HCT116 (cell line): ENCODE measurements around the gene KHSRP. TPM values are rescaled to one million over a fixed set of nuclear protein-coding genes. Genes with fewer than 3 reads are reported as not detected.
A peak's percentile ranks its signal among the peaks of the same experiment; 100 is the strongest.

Source experiments
- ATAC-seq: fragments of 200-7000 bp; cut with Tn5 transposase; 2 replicates; pipeline ENCODE4 v1.9.1; 2020; ENCODE audit warnings: mild to moderate bottlenecking, moderate library complexity
- BruUV-seq: library from RNA; stranded (reverse); fragments of 400-500 nt; replicated peaks from 2 replicates; lab custom pipeline; 2021; lab: Mats Ljungman, UMichigan
- CTCF ChIA-PET: fragments of 300-600 bp; sonication (Branson Sonifier 250); formaldehyde crosslinking; loops from one replicate; lab custom pipeline; 2021; ENCODE audit warnings: antibody characterized with exemption; lab: Charles Lee
- POLR2A ChIA-PET: fragments of 300-600, 350-600 bp; sonication (Branson Sonifier 250); formaldehyde crosslinking; loops from one replicate; lab custom pipeline; 2021; ENCODE audit warnings: antibody characterized with exemption; lab: Charles Lee
- RAD21 ChIA-PET, 2 experiments: fragments of 300-600 bp; sonication (Branson Sonifier 250); formaldehyde crosslinking; loops; one replicate each; lab custom pipeline; 2023; ENCODE audit warnings: low total read pairs in 2 of 2; ENCODE audit not compliant: uncharacterized antibody in 2 of 2, unreplicated experiment in 2 of 2, low non-redundant PET in 1 of 2; lab: Charles Lee
- DNase-seq: peaks from one replicate; pipeline ENCODE4 v3.0.0-alpha.2; 2010; ENCODE audit warnings: low read depth, low spot score
- H2AFZ ChIP-seq: fragments of 200-600 bp; shearing (Covaris generic), sonication (generic); 2 replicates; pipeline ENCODE4 v1.6.1; 2017; ENCODE audit warnings: low read depth, mixed run types, mixed read lengths, antibody characterized with exemption, low read length; ENCODE audit not compliant: poor library complexity, severe bottlenecking
- H3K27ac ChIP-seq: 2 replicates; pipeline ENCODE4 v1.5.1; 2012; ENCODE audit warnings: low read depth, low read length
- H3K27me3 ChIP-seq: fragments of 200-600 bp; sonication (generic); 2 replicates; pipeline ENCODE4 v1.6.1; 2016; ENCODE audit warnings: mixed run types, low read length, mixed read lengths; ENCODE audit not compliant: insufficient read depth
- H3K36me3 ChIP-seq, 2 experiments: fragments of 200-500 bp in 1 of 2; fragments of 200-600 bp in 1 of 2; sonication (Bioruptor generic) in 1 of 2; sonication (generic) in 1 of 2; 2 replicates each; pipeline versions ENCODE4 v1.5.1 to v1.6.1; 2014 to 2016; ENCODE audit warnings: low read length in 2 of 2, inconsistent platforms in 1 of 2, mixed read lengths in 1 of 2, mixed run types in 1 of 2; ENCODE audit not compliant: insufficient read depth in 2 of 2, control insufficient read depth in 1 of 2
- H3K4me1 ChIP-seq, 2 experiments: fragments of 200-600 bp in 1 of 2; sonication (generic) in 1 of 2; 2 replicates each; pipeline versions ENCODE4 v1.5.1 to v1.6.1; 2012 to 2017; ENCODE audit warnings: low read length in 2 of 2, inconsistent platforms in 1 of 2, mild to moderate bottlenecking in 1 of 2, mixed read lengths in 1 of 2, mixed run types in 1 of 2, moderate library complexity in 1 of 2; ENCODE audit not compliant: insufficient read depth in 2 of 2, control insufficient read depth in 1 of 2
- H3K4me2 ChIP-seq: fragments of 200-600 bp; sonication (generic); 2 replicates; pipeline ENCODE4 v1.6.1; 2017; ENCODE audit warnings: mixed run types, low read length, mixed read lengths
- H3K4me3 ChIP-seq, 2 experiments: fragments of 200-600 bp in 1 of 2; sonication (generic) in 1 of 2; replicated peaks in 1 of 2; 2 replicates each; pipeline ENCODE4 v1.5.1; 2011 to 2016; ENCODE audit warnings: low read length in 2 of 2, control low read depth in 1 of 2, low read depth in 1 of 2, mild to moderate bottlenecking in 1 of 2, mixed read lengths in 1 of 2, mixed run types in 1 of 2
- H3K79me2 ChIP-seq: fragments of 200-600 bp; sonication (generic); 2 replicates; pipeline ENCODE4 v1.6.1; 2017; ENCODE audit warnings: mild to moderate bottlenecking, mixed run types, low read length, moderate library complexity, mixed read lengths; ENCODE audit not compliant: insufficient read depth
- H3K9ac ChIP-seq: fragments of 200-600 bp; sonication (generic); 2 replicates; pipeline ENCODE4 v1.6.1; 2016; ENCODE audit warnings: low read length, mixed read lengths
- H3K9me2 ChIP-seq: fragments of 200-600 bp; sonication (generic), shearing (Covaris generic); 2 replicates; pipeline ENCODE4 v1.6.1; 2017; ENCODE audit warnings: mixed run types, mild to moderate bottlenecking, moderate library complexity; ENCODE audit not compliant: insufficient read depth
- H3K9me3 ChIP-seq, 2 experiments: fragments of 200-500 bp in 1 of 2; fragments of 200-600 bp in 1 of 2; sonication (Bioruptor generic) in 1 of 2; sonication (generic) in 1 of 2; 2 replicates each; pipeline ENCODE4 v1.6.1; 2014 to 2017; ENCODE audit warnings: low read length in 2 of 2, mixed read lengths in 2 of 2, inconsistent platforms in 1 of 2, low read depth in 1 of 2, mild to moderate bottlenecking in 1 of 2, mixed run types in 1 of 2, moderate library complexity in 1 of 2; ENCODE audit not compliant: control insufficient read depth in 1 of 2, insufficient read depth in 1 of 2
- H4K20me1 ChIP-seq: fragments of 200-600 bp; sonication (generic), shearing (Covaris generic); 2 replicates; pipeline ENCODE4 v1.6.1; 2017; ENCODE audit warnings: mixed run types, mild to moderate bottlenecking, moderate library complexity; ENCODE audit not compliant: insufficient read depth
- CBX3 ChIP-seq: IDR thresholded peaks from 2 replicates; pipeline ENCODE4 v1.6.1; 2012; ENCODE audit warnings: low read depth
- CTCF ChIP-seq, 3 experiments: fragments of 200-600 bp in 1 of 3; sonication (generic) in 1 of 3; IDR thresholded peaks in 2 of 3; conservative IDR thresholded peaks in 1 of 3; 2 replicates each; pipeline ENCODE4 v1.5.1; 2012 to 2017; ENCODE audit warnings: low read depth in 2 of 3, low read length in 2 of 3, antibody characterized with exemption in 1 of 3, borderline replicate concordance in 1 of 3, control low read depth in 1 of 3, mild to moderate bottlenecking in 1 of 3, mixed read lengths in 1 of 3, mixed run types in 1 of 3, moderate library complexity in 1 of 3; ENCODE audit not compliant: insufficient read depth in 1 of 3
- FOSL1 ChIP-seq: IDR thresholded peaks from 2 replicates; pipeline ENCODE4 v1.6.1; 2012; ENCODE audit warnings: low read depth
- JUND ChIP-seq: IDR thresholded peaks from 2 replicates; pipeline ENCODE4 v1.6.1; 2012
- POLR2A ChIP-seq: IDR thresholded peaks from 2 replicates; pipeline ENCODE4 v1.7.0; 2011; ENCODE audit warnings: borderline replicate concordance; ENCODE audit not compliant: insufficient read depth, insufficient read length; ENCODE audit errors: extremely low read depth
- SP1 ChIP-seq: IDR thresholded peaks from 2 replicates; pipeline ENCODE4 v1.6.1; 2012; ENCODE audit warnings: low read depth
- ZFX ChIP-seq: fragments of 450-650 bp; IDR thresholded peaks from 2 replicates; pipeline ENCODE4 v1.6.1; 2017
- intact Hi-C: fragments of 100-400 bp; cut with micrococcal nuclease; formaldehyde crosslinking; loops from 2 replicates; pipeline ENCODE4 v1.10.0; 2022
- total RNA-seq: library from RNA; stranded (reverse); gene quantifications from one replicate; pipeline ENCODE4 v1.2.1, GENCODE V29; 2021; ENCODE audit not compliant: unreplicated experiment

The KHSRP gene
- total RNA-seq, 1 experiment from 2014 or later: 553 TPM

GRCh38 chr19:6427131-6427530 lies 2.5 kb upstream of the KHSRP start:
- Histone ChIP-seq H3K9me2 (no peaks in the 10 kb centered on the region), H3K4me1 (peaks cover 8 to 30% of the 10 kb centered on the region in 2 experiments; a peak in 3 of 4 replicates), H2AFZ (no peak overlapping the region), H3K36me3 (peaks cover 2 to 6% of the 10 kb centered on the region in 2 experiments; a peak in 3 of 4 replicates), H3K4me2 (no peak overlapping the region), H3K4me3 (no peak overlapping the region), H3K27ac (no peak overlapping the region), H3K27me3 (no peaks in the 10 kb centered on the region), H3K9ac (no peak overlapping the region), H3K79me2 (peaks cover 20% of the 10 kb centered on the region), H3K9me3 (no peaks in the 10 kb centered on the region), H4K20me1 (peaks cover 19% of the 10 kb centered on the region; the same call in 1 of the 2 replicates)
- TF ChIP-seq POLR2A (no peak), CBX3 (no peak), JUND (no peak), FOSL1 (no peak), SP1 (no peak)
- intact Hi-C loops: no loop called here
- ChIA-PET RAD21 (no interaction called here), CTCF (interaction anchor here (1.2 kb wide), 1 partner anchor 55 kb away, joined by 4 read pairs; the partner anchor contains the start of gene ALKBH7), POLR2A (no interaction called here)
- no peak for ATAC-seq
- no peak for DNase-seq
- BruUV-seq: no TSS peak

- peak in 2 of 3 experiments; percentile 55 to 63; a peak in 4 of 6 replicates for TF ChIP-seq CTCF (IDR thresholded peaks at IDR 0.05 in 2 of 3, conservative IDR thresholded peaks at IDR 0.05 in 1 of 3; ENCODE audit: borderline replicate concordance in 1 of 3, insufficient read depth in 1 of 3, low read depth in 2 of 3, low read length in 2 of 3)
- TF ChIP-seq ZFX: no peak; the same call in 1 of the 2 replicates
- Histone ChIP-seq H2AFZ (no peak overlapping the region), H4K20me1 (peaks cover 30% of the 10 kb centered on the region; the same call in 1 of the 2 replicates), H3K9ac (peak overlapping the region; percentile 9; the same call in 1 of the 2 replicates), H3K9me3 (no peaks in the 10 kb centered on the region), H3K4me3 (peak overlapping the region; percentile 17 to 27), H3K4me1 (peaks cover 8 to 30% of the 10 kb centered on the region in 2 experiments; a peak in 3 of 4 replicates), H3K36me3 (peaks cover 11 to 18% of the 10 kb centered on the region in 2 experiments; a peak in 3 of 4 replicates), H3K4me2 (peak overlapping the region; percentile 57), H3K79me2 (peaks cover 32% of the 10 kb centered on the region), H3K27ac (peak overlapping the region; percentile 80), H3K27me3 (no peaks in the 10 kb centered on the region), H3K9me2 (no peaks in the 10 kb centered on the region)
- intact Hi-C loops: no loop called here
- RAD21 ChIA-PET: interaction anchor here (0.6 kb wide), 2 partner anchors 33 to 162 kb away, joined by 3 to 6 read pairs; no protein-coding TSS in a partner anchor
- POLR2A ChIA-PET: interaction anchor here (0.7 to 1.6 kb wide), 3 partner anchors 53 to 635 kb away, joined by 4 to 8 read pairs (median 7); partner anchors contain the start of gene ALKBH7
- DNase-seq: peak; percentile 24
- CTCF ChIA-PET: interaction anchor here (1.1 to 1.4 kb wide), 5 partner anchors 8 to 300 kb away, joined by 3 to 4 read pairs (median 3); partner anchors contain the start of gene ALKBH7
- ATAC-seq: no peak
- BruUV-seq: TSS peak; percentile 92
Measured at GRCh38 chr19:6425732-6426620, 1.4 kb upstream of the KHSRP start.
